IMR-90 (cell line): ENCODE results near the gene PLD3. TPM values are rescaled to one million over a fixed set of nuclear protein-coding genes. Genes with fewer than 3 reads are reported as not detected.
A peak's percentile ranks its signal among the peaks of the same experiment; 100 is the strongest.

Experiments used
- ATAC-seq: fragments of 200-7000 bp; cut with Tn5 transposase; 2 replicates; pipeline ENCODE4 v1.9.1; 2020; ENCODE audit warnings: low read depth, mild to moderate bottlenecking, moderate library complexity
- BruUV-seq: library from RNA; stranded (reverse); fragments of 400-500 nt; replicated peaks from 2 replicates; lab custom pipeline; 2021; lab: Mats Ljungman, UMichigan
- CTCF ChIA-PET: fragments of 300-600 bp; formaldehyde crosslinking; extraction: SDS; loops from one replicate; lab custom pipeline; 2021; ENCODE audit warnings: antibody characterized with exemption; lab: Yijun Ruan, JAX
- POLR2A ChIA-PET: fragments of 300-600 bp; sonication (Branson Sonifier 250); formaldehyde crosslinking; loops from one replicate; lab custom pipeline; 2022; ENCODE audit warnings: antibody characterized with exemption; ENCODE audit not compliant: unreplicated experiment; lab: Charles Lee
- DNase-seq: peaks from one replicate; pipeline ENCODE4 v3.0.0; 2013
- H2AFZ ChIP-seq: replicated peaks from 2 replicates; pipeline ENCODE3; 2013; ENCODE audit warnings: low read length, mild to moderate bottlenecking; ENCODE audit not compliant: poor library complexity
- H2AK5ac ChIP-seq: 2 replicates; pipeline ENCODE4 v1.6.1; 2013; ENCODE audit warnings: low read depth, low read length, inconsistent platforms
- H2AK9ac ChIP-seq: replicated peaks from 2 replicates; pipeline ENCODE3; 2013; ENCODE audit warnings: mild to moderate bottlenecking, low read depth, low read length, moderate library complexity; ENCODE audit not compliant: poor library complexity
- H2BK120ac ChIP-seq: 2 replicates; pipeline ENCODE4 v1.6.1; 2013; ENCODE audit warnings: low read depth, low read length, inconsistent platforms
- H2BK15ac ChIP-seq: 3 replicates; pipeline ENCODE4 v1.6.1; 2013; ENCODE audit warnings: low read depth, low read length, inconsistent platforms
- H2BK20ac ChIP-seq: 2 replicates; pipeline ENCODE4 v1.6.1; 2013; ENCODE audit warnings: low read depth, mild to moderate bottlenecking, inconsistent platforms, low read length, moderate library complexity
- H2BK5ac ChIP-seq: 2 replicates; pipeline ENCODE4 v1.6.1; 2013; ENCODE audit warnings: mild to moderate bottlenecking, low read depth, low read length, inconsistent platforms; ENCODE audit not compliant: poor library complexity, severe bottlenecking
- H3K14ac ChIP-seq: replicated peaks from 2 replicates; pipeline ENCODE4 v1.6.1; 2013; ENCODE audit warnings: low read depth, low read length, inconsistent platforms
- H3K18ac ChIP-seq: 2 replicates; pipeline ENCODE4 v1.6.1; 2013; ENCODE audit warnings: low read depth, low read length, control low read depth
- H3K23ac ChIP-seq: 2 replicates; pipeline ENCODE4 v1.6.1; 2013; ENCODE audit warnings: low read depth, low read length, inconsistent platforms
- H3K27ac ChIP-seq: 2 replicates; pipeline ENCODE4 v1.5.1; 2013; ENCODE audit warnings: mild to moderate bottlenecking, control low read depth, low read length; ENCODE audit not compliant: insufficient read depth
- H3K27me3 ChIP-seq: 2 replicates; pipeline ENCODE4 v1.6.1; 2013; ENCODE audit warnings: low read length; ENCODE audit not compliant: control insufficient read depth, insufficient read depth
- H3K36me3 ChIP-seq: 2 replicates; pipeline ENCODE4 v1.6.1; 2013; ENCODE audit warnings: low read length, mixed read lengths; ENCODE audit not compliant: control insufficient read depth, insufficient read depth
- H3K4ac ChIP-seq: 2 replicates; pipeline ENCODE4 v1.6.1; 2013; ENCODE audit warnings: low read depth, low read length, inconsistent platforms
- H3K4me1 ChIP-seq: 2 replicates; pipeline ENCODE4 v1.6.1; 2013; ENCODE audit warnings: low read length, mixed read lengths; ENCODE audit not compliant: control insufficient read depth, insufficient read depth
- H3K4me2 ChIP-seq: 2 replicates; pipeline ENCODE4 v1.6.1; 2013; ENCODE audit warnings: low read depth, mild to moderate bottlenecking, control low read depth, low read length, moderate library complexity
- H3K4me3 ChIP-seq: 2 replicates; pipeline ENCODE4 v1.5.1; 2013; ENCODE audit warnings: low read depth, mild to moderate bottlenecking, control low read depth, low read length, moderate library complexity; ENCODE audit not compliant: insufficient read depth
- H3K56ac ChIP-seq: 2 replicates; pipeline ENCODE4 v1.6.1; 2013; ENCODE audit warnings: low read length, inconsistent platforms; ENCODE audit not compliant: insufficient read depth; ENCODE audit errors: extremely low read depth
- H3K79me1 ChIP-seq, 2 experiments: 2 replicates each; pipeline ENCODE4 v1.6.1; 2013; ENCODE audit warnings: low read length in 2 of 2, inconsistent platforms in 1 of 2, low read depth in 1 of 2
- H3K9ac ChIP-seq: 2 replicates; pipeline ENCODE4 v1.6.1; 2013; ENCODE audit warnings: low read depth, low read length, control low read depth
- H3K9me1 ChIP-seq: 2 replicates; pipeline ENCODE4 v1.6.1; 2013; ENCODE audit warnings: low read length, inconsistent platforms; ENCODE audit not compliant: insufficient read depth
- H3K9me3 ChIP-seq: 2 replicates; pipeline ENCODE4 v1.6.1; 2013; ENCODE audit warnings: low read length; ENCODE audit not compliant: control insufficient read depth, insufficient read depth
- H4K20me1 ChIP-seq: 2 replicates; pipeline ENCODE4 v1.6.1; 2013; ENCODE audit warnings: low read length, inconsistent platforms; ENCODE audit not compliant: insufficient read depth
- H4K5ac ChIP-seq: 2 replicates; pipeline ENCODE4 v1.6.1; 2013; ENCODE audit warnings: mild to moderate bottlenecking, low read depth, low read length, control low read depth
- H4K8ac ChIP-seq, 2 experiments: 2 replicates each; pipeline ENCODE4 v1.6.1; 2013; ENCODE audit warnings: low read depth in 2 of 2, low read length in 2 of 2, control low read depth in 1 of 2, inconsistent platforms in 1 of 2
- H4K91ac ChIP-seq: 2 replicates; pipeline ENCODE4 v1.6.1; 2013; ENCODE audit warnings: low read depth, low read length, inconsistent platforms; ENCODE audit not compliant: insufficient read depth
- BHLHE40 ChIP-seq: fragments of 150-350 bp; IDR thresholded peaks from 2 replicates; pipeline ENCODE4 v1.6.1; 2016; ENCODE audit warnings: mild to moderate bottlenecking, low read depth, low read length
- CEBPB ChIP-seq: IDR thresholded peaks from 2 replicates; pipeline ENCODE4 v1.6.1; 2012; ENCODE audit warnings: low read depth, low read length, improper control_type of control experiment
- FOS ChIP-seq: fragments of 150-350 bp; IDR thresholded peaks from 2 replicates; pipeline ENCODE4 v1.6.1; 2016; ENCODE audit warnings: low read depth, low read length
- MAFK ChIP-seq: IDR thresholded peaks from 2 replicates; pipeline ENCODE4 v1.6.1; 2012; ENCODE audit warnings: low read depth, low read length, improper control_type of control experiment
- MXI1 ChIP-seq: IDR thresholded peaks from 2 replicates; pipeline ENCODE4 v1.6.1; 2012; ENCODE audit warnings: low read depth, mild to moderate bottlenecking, low read length, moderate library complexity, borderline replicate concordance
- POLR2A ChIP-seq: IDR thresholded peaks from 2 replicates; pipeline ENCODE4 v1.6.1; 2012; ENCODE audit warnings: mild to moderate bottlenecking, low read depth, low read length
- RAD21 ChIP-seq: IDR thresholded peaks from 2 replicates; pipeline ENCODE4 v1.6.1; 2012; ENCODE audit warnings: low read length, improper control_type of control experiment
- RCOR1 ChIP-seq: IDR thresholded peaks from 2 replicates; pipeline ENCODE4 v1.6.1; 2012; ENCODE audit warnings: mild to moderate bottlenecking, low read length, improper control_type of control experiment; ENCODE audit not compliant: insufficient replicate concordance
- RFX5 ChIP-seq: IDR thresholded peaks from 2 replicates; pipeline ENCODE4 v1.8.0; 2012; ENCODE audit warnings: low read depth, mild to moderate bottlenecking, low read length, moderate library complexity
- SMC3 ChIP-seq: fragments of 150-350 bp; IDR thresholded peaks from 2 replicates; pipeline ENCODE4 v1.6.1; 2016; ENCODE audit warnings: low read depth, mild to moderate bottlenecking, antibody characterized with exemption, low read length, moderate library complexity
- WGBS, 2 experiments: methylation state at CpG; one replicate each; pipeline versions ENCODE4 v1.1.5 to v1.1.7; 2013; ENCODE audit warnings: missing lambda C conversion rate in 2 of 2; ENCODE audit not compliant: insufficient read length in 1 of 2; ENCODE audit errors: extremely low coverage in 2 of 2; 5-methylcytosine and 5-hydroxymethylcytosine counted together
- dilution Hi-C: fragments of 300-500 bp; cut with HindIII; formaldehyde crosslinking; loops from one replicate; pipeline ENCODE4 v1.14.3; 2018; ENCODE audit warnings: low sequenced_read_pairs; ENCODE audit not compliant: unreplicated experiment
- in situ Hi-C: fragments of 300-500 bp; cut with MboI; formaldehyde crosslinking; loops from 3 replicates; pipeline ENCODE4 v1.14.3; 2019; ENCODE audit warnings: low sequenced_read_pairs, inconsistent platforms, mixed read lengths
- intact Hi-C: fragments of 100-400 bp; cut with micrococcal nuclease; formaldehyde crosslinking; loops from 2 replicates; pipeline ENCODE4 v1.10.0; 2022
- polyA plus RNA-seq, 3 experiments: library from polyadenylated mRNA; depleted of rRNA; stranded (reverse); fragments of >200 nt; gene quantifications; 2 replicates each; pipeline ENCODE4 v1.2.3, GENCODE V29; 2012; ENCODE audit warnings: low replicate concordance in 1 of 3
- total RNA-seq: library from RNA; depleted of rRNA; stranded (reverse); fragments of >200 nt; gene quantifications from 2 replicates; pipeline ENCODE4 v1.2.3, GENCODE V29; 2012
- TF ChIP-seq, protein P1 (sequence below): fragments of 150-350 bp; IDR thresholded peaks from 2 replicates; pipeline ENCODE4 v1.6.1; 2016; ENCODE audit warnings: low read depth, mild to moderate bottlenecking, low read length, moderate library complexity, borderline replicate concordance
- TF ChIP-seq, protein P2 (sequence below): conservative IDR thresholded peaks from 2 replicates; pipeline ENCODE4 v1.5.1; 2012; ENCODE audit warnings: mild to moderate bottlenecking, low read depth, low read length, improper control_type of control experiment
- TF ChIP-seq, protein P3 (sequence below): fragments of 150-350 bp; IDR thresholded peaks from 2 replicates; pipeline ENCODE4 v1.6.1; 2017; ENCODE audit warnings: mild to moderate bottlenecking, antibody characterized with exemption, low read length, low read depth

The PLD3 gene
- total and polyA plus RNA-seq, 2 of the 4 experiments (the other 2 are of a cell fraction): 117 to 665 TPM

DNA sequence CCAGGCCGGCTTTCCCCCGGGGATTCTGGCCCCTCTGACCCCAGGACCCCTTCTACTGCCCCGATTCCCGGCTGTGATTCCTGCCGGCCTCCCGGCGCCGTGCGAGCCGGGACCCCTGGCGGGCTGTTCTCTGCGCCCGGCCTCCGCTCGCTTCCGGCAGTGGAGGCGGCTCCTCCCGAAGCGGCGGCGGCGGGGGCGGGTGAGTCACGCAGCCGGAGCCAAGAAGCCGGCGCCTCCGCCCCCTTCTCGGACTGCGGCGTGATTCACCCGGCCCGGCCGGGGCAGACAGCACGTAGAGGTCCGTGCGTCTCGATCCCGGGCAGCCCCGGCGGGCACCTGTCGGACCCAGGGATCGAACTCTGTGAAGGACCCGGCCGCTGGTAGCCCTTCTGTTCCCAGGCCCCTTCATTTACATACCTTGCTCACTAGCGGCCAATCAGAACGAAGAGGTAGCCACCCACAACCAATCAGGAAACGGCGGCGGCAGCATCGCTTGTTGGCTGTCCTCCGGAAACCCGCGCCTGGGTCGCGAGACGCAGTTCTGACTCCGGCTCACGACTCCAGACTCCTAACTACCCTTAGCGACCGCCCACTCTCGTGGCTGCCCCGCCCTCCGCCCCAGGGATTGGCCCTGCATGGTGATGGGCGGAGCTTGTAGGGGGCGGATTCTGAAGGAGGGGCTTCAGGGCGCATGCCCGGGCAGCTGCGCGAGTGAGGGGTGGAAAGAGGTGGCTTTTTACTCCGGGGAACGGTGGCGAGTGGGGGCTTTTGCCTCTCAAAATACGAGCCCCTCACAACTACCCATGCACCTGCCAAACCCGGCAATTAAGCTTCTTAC is 77.2 kb downstream of the PLD3 start, which contains the start of gene SERTAD1:
Gene SERTAD1 (minus strand): TSS at position 543 of the 838 bp plus-strand sequence. CDS start 2,446 bp downstream, outside the sequence.
- peak within 1 kb of the TSS; percentile 93 for H3K4me2 ChIP-seq
- peak within 1 kb of the TSS; percentile 93 to 100 for H4K8ac ChIP-seq
- no peaks in the 10 kb centered on the region for H3K9me3 ChIP-seq
- ATAC-seq (peak; percentile 90), DNase-seq (peak; percentile 99)
- H3K79me1 ChIP-seq: peaks cover 6 to 30% of the 10 kb centered on the region in 2 experiments; a peak in 2 of 4 replicates
- POLR2A ChIA-PET: interaction anchor here (0.7 to 0.8 kb wide), 2 partner anchors 8 to 59 kb away, joined by 3 to 4 read pairs; no protein-coding TSS in a partner anchor
- H2AK5ac ChIP-seq: peak within 1 kb of the TSS; percentile 98
- H4K5ac ChIP-seq: peak within 1 kb of the TSS; percentile 81
- no peaks in the 10 kb centered on the region for H3K27me3 ChIP-seq
- intact Hi-C loops (loop anchor here (1.0 to 10.0 kb wide), 2 partner anchors 18 to 121 kb away; no protein-coding TSS in a partner anchor), in situ Hi-C loops (no loop called here), dilution Hi-C loops (no loop called here)
- peak within 1 kb of the TSS; percentile 90 for H2BK5ac ChIP-seq
- H2BK15ac ChIP-seq: peak within 1 kb of the TSS; percentile 69
- peaks cover 10% of the 10 kb centered on the region for H4K20me1 ChIP-seq
- H3K14ac ChIP-seq: peak within 1 kb of the TSS; percentile 99
- H3K36me3 ChIP-seq: peaks cover 12% of the 10 kb centered on the region
- peak within 1 kb of the TSS; percentile 97 for H2AK9ac ChIP-seq
- CTCF ChIA-PET: interaction anchor here (0.7 to 1.1 kb wide), 2 partner anchors 38 to 50 kb away, joined by 3 to 6 read pairs; no protein-coding TSS in a partner anchor
- H4K91ac ChIP-seq: peak within 1 kb of the TSS; percentile 95
- H3K23ac ChIP-seq: peak within 1 kb of the TSS; percentile 100
- peak within 1 kb of the TSS; percentile 30; the same call in 1 of the 2 replicates for H2BK20ac ChIP-seq
- H3K56ac ChIP-seq: peak within 1 kb of the TSS; percentile 100
- H3K4me3 ChIP-seq: peak within 1 kb of the TSS; percentile 71
- H3K9me1 ChIP-seq: no peaks in the 10 kb centered on the region
- H3K4ac ChIP-seq: peak within 1 kb of the TSS; percentile 96
- 1% methylated on average over 28 of the region's 75 CpGs; no CpG with 5 or more reads in 1 of the 2 experiments for WGBS, 2 experiments
- BruUV-seq: no TSS peak
- peak within 1 kb of the TSS; percentile 93 for H2AFZ ChIP-seq
- peak within 1 kb of the TSS; percentile 98 for H3K27ac ChIP-seq
- peaks cover 2% of the 10 kb centered on the region; the same call in 1 of the 2 replicates for H3K4me1 ChIP-seq
- H3K9ac ChIP-seq: peak within 1 kb of the TSS; percentile 98
- peak within 1 kb of the TSS; percentile 89 for H3K18ac ChIP-seq
- H2BK120ac ChIP-seq: peak within 1 kb of the TSS; percentile 82
- TF ChIP-seq SMC3: 0 out of 2 replicates have a peak, but pooled peaks have one; percentile 5
- TF ChIP-seq FOS: peak; percentile 75
- TF ChIP-seq, protein P1, sequence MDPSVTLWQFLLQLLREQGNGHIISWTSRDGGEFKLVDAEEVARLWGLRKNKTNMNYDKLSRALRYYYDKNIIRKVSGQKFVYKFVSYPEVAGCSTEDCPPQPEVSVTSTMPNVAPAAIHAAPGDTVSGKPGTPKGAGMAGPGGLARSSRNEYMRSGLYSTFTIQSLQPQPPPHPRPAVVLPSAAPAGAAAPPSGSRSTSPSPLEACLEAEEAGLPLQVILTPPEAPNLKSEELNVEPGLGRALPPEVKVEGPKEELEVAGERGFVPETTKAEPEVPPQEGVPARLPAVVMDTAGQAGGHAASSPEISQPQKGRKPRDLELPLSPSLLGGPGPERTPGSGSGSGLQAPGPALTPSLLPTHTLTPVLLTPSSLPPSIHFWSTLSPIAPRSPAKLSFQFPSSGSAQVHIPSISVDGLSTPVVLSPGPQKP: no peak
- TF ChIP-seq RFX5: peak; percentile 74
- TF ChIP-seq MXI1: peak; percentile 74; the same call in 1 of the 2 replicates
- TF ChIP-seq, protein P2, sequence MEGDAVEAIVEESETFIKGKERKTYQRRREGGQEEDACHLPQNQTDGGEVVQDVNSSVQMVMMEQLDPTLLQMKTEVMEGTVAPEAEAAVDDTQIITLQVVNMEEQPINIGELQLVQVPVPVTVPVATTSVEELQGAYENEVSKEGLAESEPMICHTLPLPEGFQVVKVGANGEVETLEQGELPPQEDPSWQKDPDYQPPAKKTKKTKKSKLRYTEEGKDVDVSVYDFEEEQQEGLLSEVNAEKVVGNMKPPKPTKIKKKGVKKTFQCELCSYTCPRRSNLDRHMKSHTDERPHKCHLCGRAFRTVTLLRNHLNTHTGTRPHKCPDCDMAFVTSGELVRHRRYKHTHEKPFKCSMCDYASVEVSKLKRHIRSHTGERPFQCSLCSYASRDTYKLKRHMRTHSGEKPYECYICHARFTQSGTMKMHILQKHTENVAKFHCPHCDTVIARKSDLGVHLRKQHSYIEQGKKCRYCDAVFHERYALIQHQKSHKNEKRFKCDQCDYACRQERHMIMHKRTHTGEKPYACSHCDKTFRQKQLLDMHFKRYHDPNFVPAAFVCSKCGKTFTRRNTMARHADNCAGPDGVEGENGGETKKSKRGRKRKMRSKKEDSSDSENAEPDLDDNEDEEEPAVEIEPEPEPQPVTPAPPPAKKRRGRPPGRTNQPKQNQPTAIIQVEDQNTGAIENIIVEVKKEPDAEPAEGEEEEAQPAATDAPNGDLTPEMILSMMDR: peak; percentile 49
- no peak for TF ChIP-seq RAD21
- no peak for TF ChIP-seq CEBPB
- peak; percentile 19; the same call in 1 of the 2 replicates for TF ChIP-seq BHLHE40
- peak; percentile 99 for TF ChIP-seq POLR2A
- no peak for TF ChIP-seq MAFK
- TF ChIP-seq RCOR1: peak; percentile 80
- TF ChIP-seq, protein P3, sequence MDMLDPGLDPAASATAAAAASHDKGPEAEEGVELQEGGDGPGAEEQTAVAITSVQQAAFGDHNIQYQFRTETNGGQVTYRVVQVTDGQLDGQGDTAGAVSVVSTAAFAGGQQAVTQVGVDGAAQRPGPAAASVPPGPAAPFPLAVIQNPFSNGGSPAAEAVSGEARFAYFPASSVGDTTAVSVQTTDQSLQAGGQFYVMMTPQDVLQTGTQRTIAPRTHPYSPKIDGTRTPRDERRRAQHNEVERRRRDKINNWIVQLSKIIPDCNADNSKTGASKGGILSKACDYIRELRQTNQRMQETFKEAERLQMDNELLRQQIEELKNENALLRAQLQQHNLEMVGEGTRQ: no peak
